Hepatic stellate cell (primary cell): ENCODE data around the gene SLC30A3.
"Not testable (repeated sequence)": the region's sequence is repeated elsewhere in the genome, so short reads cannot be mapped to it uniquely, and the experiment has no call there.

Experiments used
- DNase-seq: peaks from one replicate; pipeline ENCODE4 v3.0.0; 2011; ENCODE audit warnings: low spot score

Gene SLC30A3

GRCh38 chr2:27284996-27285395 lies 22.1 kb upstream of the SLC30A3 start:
- DNase-seq, result no peak

GRCh38 chr2:27282892-27283291 lies 20.0 kb upstream of the SLC30A3 start:
- DNase-seq, result no peak

- DNase-seq, result peak; percentile 74
Observed at GRCh38 chr2:27281855-27282559, 19.2 kb upstream of the SLC30A3 start, which contains the start of gene TRIM54. TRIM54 (plus strand) TSS chr2:27282429; CDS start chr2:27282732, 303 bp downstream.

GRCh38 chr2:27281442-27281841 lies 18.6 kb upstream of the SLC30A3 start:
- DNase-seq, result no peak

- DNase-seq, result no peak
Observed at GRCh38 chr2:27280826-27281225, 18.0 kb upstream of the SLC30A3 start.

GRCh38 chr2:27278010-27278409 lies 15.2 kb upstream of the SLC30A3 start:
- no peak for DNase-seq

- no peak for DNase-seq
Observed at GRCh38 chr2:27275211-27276150, 12.6 kb upstream of the SLC30A3 start, which contains the start of gene DNAJC5G. DNAJC5G (plus strand) TSS chr2:27275433; CDS start chr2:27276729, 1,296 bp downstream.

- DNase-seq, result not testable (repeated sequence)
Observed at GRCh38 chr2:27272537-27273522, 10.0 kb upstream of the SLC30A3 start.

GRCh38 chr2:27271631-27272340 lies 8.9 kb upstream of the SLC30A3 start:
- DNase-seq, result no peak

GRCh38 chr2:27270670-27271069 lies 7.8 kb upstream of the SLC30A3 start:
- no peak for DNase-seq

GRCh38 chr2:27270131-27270530 lies 7.3 kb upstream of the SLC30A3 start:
- no peak for DNase-seq

- not testable (repeated sequence) for DNase-seq
Observed at GRCh38 chr2:27268296-27268695, 5.4 kb upstream of the SLC30A3 start.

GRCh38 chr2:27265536-27265870 lies 2.7 kb upstream of the SLC30A3 start:
- DNase-seq, result no peak

- DNase-seq, result peak; percentile 85
Observed at GRCh38 chr2:27264753-27265535, 2.1 kb upstream of the SLC30A3 start.

GRCh38 chr2:27264253-27264752 lies 1.5 kb upstream of the SLC30A3 start:
- DNase-seq, result no peak

- no peak for DNase-seq
Observed at GRCh38 chr2:27263287-27264252, 723 bp upstream of the SLC30A3 start.

GRCh38 chr2:27261926-27262298 lies 935 bp downstream of the SLC30A3 start:
- no peak for DNase-seq

GRCh38 chr2:27261241-27261925 lies 1.5 kb downstream of the SLC30A3 start:
- DNase-seq, result no peak
